T-helper 1 cell (primary cell): Measurements from ENCODE around the gene SERPINA3.
"Not testable (repeated sequence)": the region's sequence is repeated elsewhere in the genome, so short reads cannot be mapped to it uniquely, and the experiment has no call there.

Source experiments
- DNase-seq, 5 donors: peaks; one replicate each; pipeline ENCODE4 v3.0.0-alpha.2; 2012 to 2020
- total RNA-seq, 4 donors: gene quantifications; one replicate each; lab custom pipeline; 2026; lab: John Stamatoyannopoulos, UW

SERPINA3 gene
- 0 reads per million in 4 donors for total RNA-seq

GRCh38 chr14:94612174-94612573 is at the start of gene SERPINA3:
SERPINA3 (plus strand) TSS chr14:94612391; CDS start chr14:94614442, 2,051 bp downstream.
- DNase-seq: no peak

GRCh38 chr14:94562941-94563883 is 49.0 kb upstream of the SERPINA3 start:
- no peak for DNase-seq

- DNase-seq: no peak
These were observed 47.8 kb upstream of the SERPINA3 start for GRCh38 chr14:94564381-94564780.

DNA sequence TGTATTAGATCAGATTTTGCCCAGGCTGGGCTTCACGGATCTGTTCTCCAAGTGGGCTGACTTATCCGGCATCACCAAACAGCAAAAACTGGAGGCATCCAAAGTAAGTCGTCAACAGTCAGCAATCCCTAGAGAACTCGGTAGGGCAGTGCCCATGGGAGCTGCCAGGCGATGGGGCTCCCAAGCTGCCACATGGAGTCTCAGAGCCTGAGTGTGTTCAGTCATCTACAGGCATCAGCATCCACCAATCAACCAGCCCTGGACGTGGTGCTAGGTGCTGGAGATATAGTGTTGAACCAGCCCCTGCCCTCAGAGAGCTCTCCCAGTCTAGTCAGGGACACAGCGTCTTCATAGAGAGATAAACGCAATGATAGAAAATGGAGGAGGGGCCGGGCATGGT is 44.0 kb upstream of the SERPINA3 start:
- no peak for DNase-seq

DNA sequence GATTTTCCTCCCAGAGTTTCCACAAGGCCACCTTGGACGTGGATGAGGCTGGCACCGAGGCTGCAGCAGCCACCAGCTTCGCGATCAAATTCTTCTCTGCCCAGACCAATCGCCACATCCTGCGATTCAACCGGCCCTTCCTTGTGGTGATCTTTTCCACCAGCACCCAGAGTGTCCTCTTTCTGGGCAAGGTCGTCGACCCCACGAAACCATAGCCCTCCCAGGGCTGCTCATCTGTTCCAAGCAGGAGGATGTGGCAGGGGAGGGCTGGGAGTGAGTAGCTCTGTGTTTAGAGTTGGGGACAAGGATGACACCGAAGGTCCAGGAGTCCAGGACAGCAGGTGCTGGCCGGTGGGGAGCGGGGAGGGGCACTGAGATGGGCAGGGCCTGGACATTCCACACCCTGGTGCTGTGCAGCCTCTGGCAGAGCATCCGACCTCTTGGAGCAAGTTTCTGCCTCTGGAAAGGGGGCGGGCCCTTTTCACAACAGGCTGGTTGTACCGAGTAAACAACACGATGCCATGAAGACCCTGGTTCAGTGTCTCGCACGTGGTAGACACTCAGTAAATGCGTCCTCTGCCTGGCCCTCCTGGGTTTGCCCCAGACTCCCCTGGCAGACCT is 42.7 kb upstream of the SERPINA3 start:
- no peak for DNase-seq

GRCh38 chr14:94570002-94570400 is 42.2 kb upstream of the SERPINA3 start:
- DNase-seq: no peak

DNA sequence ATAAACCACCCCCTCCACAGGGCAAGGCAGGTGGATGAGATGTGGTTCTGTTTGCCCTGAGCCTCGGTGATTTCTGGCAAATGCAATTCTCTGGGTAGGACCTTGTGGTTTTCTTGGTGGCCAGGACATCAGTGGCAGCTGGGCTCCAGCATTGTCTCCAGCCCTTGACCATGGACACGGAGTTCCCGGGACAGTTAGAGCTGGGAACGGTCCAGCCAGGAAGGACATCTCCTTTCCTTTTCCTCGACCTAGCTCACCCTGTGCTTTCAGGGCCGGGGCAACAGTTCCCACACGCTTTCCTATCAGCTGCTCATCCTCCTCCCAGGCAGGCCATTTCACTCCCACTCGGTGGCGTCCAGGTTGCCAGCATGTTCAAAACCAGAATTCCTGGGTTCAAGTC is 41.8 kb upstream of the SERPINA3 start:
- DNase-seq: no peak

- DNase-seq: no peak
These were observed 40.8 kb upstream of the SERPINA3 start for GRCh38 chr14:94571395-94571794.

GRCh38 chr14:94571950-94572349 is 40.2 kb upstream of the SERPINA3 start:
- no peak for DNase-seq

DNA sequence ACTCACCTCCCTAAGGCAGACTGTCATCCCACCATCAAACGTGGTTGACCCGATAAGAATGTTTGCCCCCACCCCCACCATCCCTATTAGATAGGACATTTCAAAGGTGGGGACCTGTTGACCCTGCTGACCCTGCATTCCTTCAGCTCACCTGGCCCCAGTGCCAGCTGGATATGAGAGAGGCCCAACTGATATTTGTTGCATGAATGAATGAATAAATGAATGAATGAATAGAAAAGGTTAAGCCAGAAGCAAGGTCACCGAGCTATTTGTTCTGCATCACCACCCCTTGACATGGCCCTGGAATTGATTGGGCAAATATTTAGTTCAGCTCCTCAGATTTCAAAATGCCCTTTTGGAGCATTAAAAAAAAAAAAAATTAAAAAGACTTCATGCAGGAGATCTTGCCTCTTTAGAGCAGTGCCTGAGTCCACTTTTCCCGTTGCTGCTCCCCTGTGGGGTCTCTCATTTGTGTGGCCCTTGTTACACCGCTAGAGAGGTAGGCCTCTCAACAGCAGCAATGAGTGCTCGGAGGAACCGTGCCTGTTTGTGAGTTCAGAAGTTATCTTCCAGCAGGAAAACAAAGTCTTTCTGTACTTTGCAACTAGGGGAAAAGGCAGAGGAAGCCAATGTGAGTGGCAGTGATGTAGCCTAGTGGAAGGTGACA is 39.4 kb upstream of the SERPINA3 start:
- no peak for DNase-seq

- DNase-seq: no peak
These were observed 38.5 kb upstream of the SERPINA3 start for GRCh38 chr14:94573475-94574277.

DNA sequence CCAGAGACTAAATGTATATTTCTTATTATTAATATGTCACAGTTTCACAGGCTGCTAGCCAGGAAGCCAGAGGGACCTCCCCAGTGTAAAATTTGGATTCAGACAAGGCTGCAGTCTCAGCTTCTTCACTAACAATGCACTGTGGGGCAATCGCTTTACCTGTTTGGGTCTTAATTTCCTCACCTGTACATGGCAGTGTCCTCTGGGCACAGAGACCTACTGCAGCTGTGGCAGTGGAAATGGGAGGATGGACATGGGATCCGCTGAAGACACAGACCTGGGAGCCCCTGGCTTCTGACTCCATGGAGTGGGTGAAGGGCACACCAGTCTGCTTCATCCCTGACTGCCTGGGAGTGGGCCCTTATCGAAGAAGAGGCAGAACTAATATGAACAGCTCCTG is 37.9 kb upstream of the SERPINA3 start:
- no peak for DNase-seq

GRCh38 chr14:94575730-94576585 is 36.2 kb upstream of the SERPINA3 start:
- DNase-seq: no peak

DNA sequence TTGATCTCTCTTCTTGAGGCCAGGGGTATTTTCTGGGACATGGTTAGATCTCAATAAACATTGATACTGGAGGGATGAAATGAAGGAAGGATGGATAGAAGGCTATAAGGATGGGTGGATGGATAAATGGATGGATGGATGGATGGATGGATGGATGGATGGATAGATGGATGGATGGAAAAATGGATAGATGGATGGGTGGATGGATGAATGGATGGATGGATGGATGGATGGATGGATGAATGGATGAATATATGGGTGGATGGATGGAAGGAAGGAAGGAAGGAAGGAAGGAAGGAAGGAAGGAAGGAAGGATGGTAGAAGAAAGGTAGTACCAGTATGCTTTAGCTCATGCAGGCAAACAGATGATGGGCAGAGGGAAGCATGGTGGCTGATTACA is 34.7 kb upstream of the SERPINA3 start:
- DNase-seq: not testable (repeated sequence)

DNA sequence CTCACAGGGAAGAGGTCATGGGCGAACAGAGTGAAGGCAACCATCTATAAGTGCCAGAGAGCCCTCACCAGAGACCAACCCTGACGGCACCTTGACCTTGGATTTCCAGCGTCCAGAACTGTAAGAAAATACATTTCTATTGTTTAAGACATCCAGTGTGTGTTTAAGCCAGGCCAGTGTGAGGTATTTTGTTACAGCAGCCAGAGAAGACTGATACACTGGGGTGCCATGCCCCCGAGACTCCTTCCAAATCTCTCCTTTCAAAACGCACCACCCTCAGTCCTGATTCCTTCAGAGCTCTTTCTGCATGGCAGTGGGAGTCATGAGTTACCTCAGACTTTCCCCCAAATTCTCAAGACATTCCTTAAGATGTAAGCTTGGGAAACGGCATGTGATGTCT is 33.5 kb upstream of the SERPINA3 start:
- no peak for DNase-seq

GRCh38 chr14:94581127-94581999 is 30.8 kb upstream of the SERPINA3 start, which contains the start of gene SERPINA5:
SERPINA5 (plus strand) TSS chr14:94581426; CDS start chr14:94587363, 5,937 bp downstream.
- no peak for DNase-seq

DNA sequence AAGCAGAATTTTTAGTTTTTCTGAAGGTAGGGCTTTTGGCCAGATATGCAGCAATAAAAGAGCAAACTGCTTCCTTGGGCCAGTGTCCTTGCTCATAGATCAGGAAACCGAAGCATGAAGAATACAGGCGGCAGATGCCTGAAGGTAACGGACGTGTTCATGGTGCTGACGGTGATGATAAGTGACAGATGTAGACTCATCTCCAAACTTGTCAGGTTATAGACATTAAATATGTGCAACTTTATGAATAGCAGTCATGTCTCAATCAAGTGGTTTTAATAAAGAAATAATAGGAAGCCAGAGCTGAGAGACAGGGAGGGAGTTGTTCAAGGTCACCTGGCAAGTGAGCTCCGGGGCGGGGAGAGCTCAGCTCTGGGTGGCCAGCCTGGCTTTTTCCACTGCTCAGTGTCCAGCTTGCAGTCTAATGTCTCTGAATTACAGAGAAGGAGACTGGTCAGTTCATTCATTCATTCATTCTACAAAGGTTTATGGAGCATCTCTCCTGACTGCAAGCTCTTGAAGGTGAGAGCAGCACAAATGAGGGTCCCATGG is 29.9 kb upstream of the SERPINA3 start:
- no peak for DNase-seq

- DNase-seq: no peak
These were observed 29.3 kb upstream of the SERPINA3 start for GRCh38 chr14:94582851-94583250.

GRCh38 chr14:94583557-94583956 is 28.6 kb upstream of the SERPINA3 start:
- DNase-seq: no peak
